Heart right ventricle (tissue), 16 donors: ENCODE data around the gene L3MBTL1. TPM values are rescaled to one million over a fixed set of nuclear protein-coding genes. Genes with fewer than 3 reads are reported as not detected.

Source experiments
- ATAC-seq, 8 donors: fragments of 200-7000 bp; cut with Tn5 transposase; one replicate each; pipeline ENCODE4 v1.9.1; 2020; ENCODE audit warnings: mild to moderate bottlenecking in 8 of 8, moderate library complexity in 8 of 8, moderate number of reproducible peaks in 1 of 8
- DNase-seq, 2 donors: peaks; one replicate each; pipeline ENCODE4 v3.0.0-alpha.2; 2020
- H3K27ac ChIP-seq, 10 donors: fragments of 200-600 bp; sonication (generic) in 2 of 10; one replicate each; pipeline versions ENCODE4 v1.5.0 to v1.8.0; 2020 to 2022; ENCODE audit warnings: mild to moderate bottlenecking in 3 of 10
- H3K27me3 ChIP-seq, 7 donors: fragments of 200-600 bp; one replicate each; pipeline ENCODE4 v1.8.0; 2021 to 2022; ENCODE audit warnings: mild to moderate bottlenecking in 2 of 7
- H3K36me3 ChIP-seq, 9 donors: fragments of 200-600 bp; sonication (generic) in 1 of 9; one replicate each; pipeline versions ENCODE4 v1.5.0 to v1.8.0; 2020 to 2022; ENCODE audit warnings: mild to moderate bottlenecking in 2 of 9
- H3K4me1 ChIP-seq, 9 donors: fragments of 200-600 bp; sonication (generic) in 1 of 9; one replicate each; pipeline versions ENCODE4 v1.5.0 to v1.8.0; 2020 to 2022; ENCODE audit warnings: mild to moderate bottlenecking in 4 of 9
- H3K4me3 ChIP-seq, 10 donors: fragments of 200-600 bp; sonication (generic) in 2 of 10; one replicate each; pipeline versions ENCODE4 v1.5.0 to v1.8.0; 2020 to 2022; ENCODE audit warnings: mild to moderate bottlenecking in 7 of 10, moderate library complexity in 2 of 10
- H3K9me3 ChIP-seq, 11 donors: fragments of 200-600 bp in 10 of 11; sonication (generic) in 2 of 11; one replicate each; pipeline versions ENCODE4 v1.5.0 to v1.8.0; 2013 to 2022; ENCODE audit warnings: mild to moderate bottlenecking in 2 of 11, control low read depth in 1 of 11, moderate library complexity in 1 of 11
- CTCF ChIP-seq, 9 donors: fragments of 200-600 bp; sonication (generic) in 2 of 9; IDR thresholded peaks; one replicate each; pipeline versions ENCODE4 v1.5.0 to v1.8.0; 2021 to 2022; ENCODE audit warnings: antibody characterized with exemption in 9 of 9, mild to moderate bottlenecking in 5 of 9, moderate library complexity in 1 of 9
- WGBS, 2 donors: extraction: QIAGEN DNeasy Blood & Tissue Kit; methylation state at CpG; one replicate each; pipeline ENCODE4 v1.1.7; 2013; ENCODE audit warnings: inconsistent platforms in 1 of 2; 5-methylcytosine and 5-hydroxymethylcytosine counted together
- intact Hi-C, 10 donors: fragments of 100-400 bp; cut with DNase I; formaldehyde crosslinking; loops; one replicate each; pipeline versions ENCODE4 v1.11.1 to v1.14.2; 2022
- polyA plus RNA-seq, 2 donors: library from polyadenylated mRNA; stranded (reverse); fragments of 200-250 nt; gene quantifications; one replicate each; pipeline ENCODE4 v1.2.3, GENCODE V29; 2013
- total RNA-seq, 10 donors: library from RNA; stranded (reverse); fragmentation: NEBNext Ultra II Directional in 3 of 10; extraction: Animal tissue kit (Norgen Biotek cat#: 25700) in 3 of 10; gene quantifications; one replicate each; pipeline versions ENCODE4 v1.2.1 to v1.2.4, GENCODE V29; 2021 to 2023
- donor health status: Arrhythmogenic right ventricular cardiomyopathy.
- donor health status: ischemic (EF 13 %, LVEDD 7.1; RV severe dilation, severe dysfunction).
- donor health status: healthy with polysubstance abuse.
- donor health status: DM: no; HTN: yes; CAD: no.
- donor health status: DM: no; HTN: no; CAD: no.
- donor health status: ischemic (EF 25% LVEDD 6.9; RV normal size, moderate dysfunction).
- donor health status: ischemic (EF 25% LVEDD 5.7; RV mildly dilated, moderate dysfunction).
- donor health status: healthy.
- donor health status: DM: yes; HTN: yes; CAD: no.
- donor health status: Ischemic cardiomyopathy.
- donor health status: ischemic (EF 35%, LVEDD 5.7; RV mildly dilated, moderate dysfunction).
- donor health status: nonischemic (EF 11% LVEDD 7.7; RV severe dilation, severe dysfunction).
- donor health status: DM: yes; HTN: yes; CAD: no.
- donor health status: PGD.
- donor health status: ischemic (EF 29% LVEDD 5.4; RV normal size, mild dysfunction).
- donor health status: nonischemic (EF 23%, LVEDD 6.1; RV moderate dilation, normal function).

The L3MBTL1 gene
- total and polyA plus RNA-seq, 12 donors, result 1.2 to 9.0 (median 4.9) TPM

DNA sequence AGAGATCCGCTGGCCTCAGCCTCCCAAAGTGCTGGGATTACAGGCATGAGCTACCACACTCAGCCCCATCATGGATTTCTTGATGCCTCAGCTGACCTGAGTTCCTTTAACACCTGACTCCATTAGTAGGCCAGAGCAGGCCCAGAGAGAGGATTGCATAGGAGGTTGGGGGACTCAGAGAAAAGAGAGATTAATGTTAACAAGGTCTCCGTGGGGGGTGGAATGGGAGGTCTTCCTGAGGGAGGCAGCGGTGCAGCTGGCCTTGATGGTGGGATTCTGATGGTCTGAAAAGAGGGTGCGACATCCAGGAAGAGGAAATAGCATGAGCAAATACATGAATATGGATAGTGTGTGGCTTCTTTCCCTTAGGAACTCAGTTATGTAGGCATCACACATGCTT lies 61.2 kb downstream of the L3MBTL1 start:
- Histone ChIP-seq H3K27ac (no peak overlapping the region), H3K9me3 (no peaks in the 10 kb centered on the region), H3K4me1 (peaks cover 0 to under 1% (median 0%) of the 10 kb centered on the region in 9 donors), H3K27me3 (no peaks in the 10 kb centered on the region), H3K36me3 (no peaks in the 10 kb centered on the region), H3K4me3 (no peak overlapping the region)
- WGBS, 2 donors, result 87 to 89% methylated on average over 4 of the region's 4 CpGs
- ATAC-seq, result no peak
- TF ChIP-seq CTCF (IDR thresholded peaks at IDR 0.05), result no peak
- DNase-seq, result no peak
- intact Hi-C loops, result no loop called here

DNA sequence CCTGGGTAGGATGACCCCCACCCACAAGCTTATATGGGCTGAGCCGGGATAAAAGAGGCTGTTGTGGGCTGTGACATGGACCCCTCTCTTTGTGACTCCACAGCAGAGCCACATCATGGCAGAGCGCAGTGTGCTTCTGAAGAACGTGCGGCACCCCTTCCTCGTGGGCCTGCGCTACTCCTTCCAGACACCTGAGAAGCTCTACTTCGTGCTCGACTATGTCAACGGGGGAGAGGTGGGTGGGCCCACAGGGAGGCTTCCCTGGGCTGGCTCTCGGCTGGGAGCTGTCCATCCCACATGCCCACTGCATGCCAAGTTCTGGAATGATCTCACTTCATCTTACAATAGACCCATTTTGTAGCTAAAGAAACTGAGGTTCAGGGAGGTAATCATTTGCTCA lies 61.8 kb downstream of the L3MBTL1 start:
- 90 to 92% methylated on average over 10 of the region's 10 CpGs for WGBS, 2 donors
- intact Hi-C loops, result no loop called here
- ATAC-seq, result no peak
- H3K4me3 ChIP-seq, result no peak overlapping the region
- H3K9me3 ChIP-seq, result no peaks in the 10 kb centered on the region
- H3K4me1 ChIP-seq, result no peaks in the 10 kb centered on the region
- DNase-seq, result no peak
- TF ChIP-seq CTCF (IDR thresholded peaks at IDR 0.05), result no peak
- no peaks in the 10 kb centered on the region for H3K27me3 ChIP-seq
- no peaks in the 10 kb centered on the region for H3K36me3 ChIP-seq
- no peak overlapping the region for H3K27ac ChIP-seq

DNA sequence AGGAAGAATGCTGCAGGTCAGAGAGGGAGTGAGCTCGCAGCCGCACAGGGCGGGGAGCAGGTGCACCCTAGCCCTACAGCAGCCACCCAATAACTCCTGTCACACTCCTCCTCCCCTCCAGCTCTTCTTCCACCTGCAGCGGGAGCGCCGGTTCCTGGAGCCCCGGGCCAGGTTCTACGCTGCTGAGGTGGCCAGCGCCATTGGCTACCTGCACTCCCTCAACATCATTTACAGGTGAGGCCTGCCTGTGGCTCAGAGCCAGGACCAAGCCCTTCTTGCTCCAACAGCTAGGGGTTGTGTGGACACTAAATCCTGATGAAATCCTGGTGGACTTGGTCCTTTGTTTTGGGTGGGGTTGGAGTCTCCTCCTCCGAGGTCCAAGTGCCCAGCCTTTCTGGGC lies 63.0 kb downstream of the L3MBTL1 start:
- no peak for DNase-seq
- Histone ChIP-seq H3K9me3 (no peaks in the 10 kb centered on the region), H3K4me3 (no peak overlapping the region), H3K27ac (no peak overlapping the region), H3K4me1 (no peaks in the 10 kb centered on the region), H3K36me3 (no peaks in the 10 kb centered on the region), H3K27me3 (no peaks in the 10 kb centered on the region)
- intact Hi-C loops, result no loop called here
- 89 to 91% methylated on average over 10 of the region's 10 CpGs for WGBS, 2 donors
- ATAC-seq, result no peak
- no peak for TF ChIP-seq CTCF (IDR thresholded peaks at IDR 0.05)

- Histone ChIP-seq H3K4me3 (no peak overlapping the region), H3K9me3 (no peaks in the 10 kb centered on the region), H3K27ac (no peak overlapping the region), H3K36me3 (no peaks in the 10 kb centered on the region), H3K27me3 (no peaks in the 10 kb centered on the region), H3K4me1 (no peaks in the 10 kb centered on the region)
- intact Hi-C loops, result no loop called here
- DNase-seq, result no peak
- ATAC-seq, result no peak
- no peak for TF ChIP-seq CTCF (IDR thresholded peaks at IDR 0.05)
- 86 to 95% methylated on average over 3 of the region's 3 CpGs for WGBS, 2 donors
These were observed 63.8 kb downstream of the L3MBTL1 start for GRCh38 chr20:43571310-43571709.

- DNase-seq, result no peak
These were observed 64.3 kb downstream of the L3MBTL1 start for GRCh38 chr20:43571771-43572170.

More at GRCh38 chr20:43571771-43572170, 64.3 kb downstream of the L3MBTL1 start:
- Histone ChIP-seq H3K36me3 (no peaks in the 10 kb centered on the region), H3K4me1 (no peaks in the 10 kb centered on the region), H3K4me3 (no peak overlapping the region), H3K9me3 (no peaks in the 10 kb centered on the region), H3K27ac (no peak overlapping the region), H3K27me3 (no peaks in the 10 kb centered on the region)
- no peak for TF ChIP-seq CTCF (IDR thresholded peaks at IDR 0.05)
- intact Hi-C loops, result no loop called here
- ATAC-seq, result no peak
- WGBS, 2 donors, result 89 to 91% methylated on average over 6 of the region's 6 CpGs
